ENCODE results near the gene SHROOM1.

Gene SHROOM1

GRCh38 chr5:132800545-132800944 lies 29.9 kb downstream of the SHROOM1 start:
- TF ChIP-seq YY1 (IDR thresholded peaks at IDR 0.05; ENCODE audit: low read depth) (no peak), TCF12 (IDR thresholded peaks at IDR 0.05; ENCODE audit: low read depth) (no peak), ZBTB7A (IDR thresholded peaks at IDR 0.05; ENCODE audit: low read depth) (no peak), EGR1 (IDR thresholded peaks at IDR 0.05) (no peak), MAX (IDR thresholded peaks at IDR 0.05) (no peak), TEAD4 (IDR thresholded peaks at IDR 0.05) (no peak), USF1 (IDR thresholded peaks at IDR 0.05) (no peak), CREB1 (IDR thresholded peaks at IDR 0.05; ENCODE audit: low read depth) (no peak), RAD21 (IDR thresholded peaks at IDR 0.05; ENCODE audit: low read depth) (no peak)

- TF ChIP-seq YY1 (IDR thresholded peaks at IDR 0.05; ENCODE audit: low read depth) (no peak), TEAD4 (IDR thresholded peaks at IDR 0.05) (no peak), TAF1 (IDR thresholded peaks at IDR 0.05; ENCODE audit: low read depth) (no peak), CEBPB (IDR thresholded peaks at IDR 0.05) (no peak), EP300 (IDR thresholded peaks at IDR 0.05; ENCODE audit: borderline replicate concordance) (no peak), ZBTB7A (IDR thresholded peaks at IDR 0.05; ENCODE audit: low read depth) (no peak), FOXM1 (IDR thresholded peaks at IDR 0.05; ENCODE audit: borderline replicate concordance, low read depth) (no peak), RAD21 (IDR thresholded peaks at IDR 0.05; ENCODE audit: low read depth) (no peak), CREB1 (IDR thresholded peaks at IDR 0.05; ENCODE audit: low read depth) (no peak), NFIC (IDR thresholded peaks at IDR 0.05) (no peak), TCF12 (IDR thresholded peaks at IDR 0.05; ENCODE audit: low read depth) (no peak), REST (IDR thresholded peaks at IDR 0.05; ENCODE audit: low read depth) (no peak), MAX (IDR thresholded peaks at IDR 0.05) (no peak), EGR1 (IDR thresholded peaks at IDR 0.05) (no peak), USF1 (IDR thresholded peaks at IDR 0.05) (no peak)
Measured at GRCh38 chr5:132799392-132799791, 31.1 kb downstream of the SHROOM1 start.

GRCh38 chr5:132797651-132798050 lies 32.8 kb downstream of the SHROOM1 start:
- TF ChIP-seq NFIC (IDR thresholded peaks at IDR 0.05) (no peak), EGR1 (IDR thresholded peaks at IDR 0.05) (no peak), CEBPB (IDR thresholded peaks at IDR 0.05) (no peak), ZBTB7A (IDR thresholded peaks at IDR 0.05; ENCODE audit: low read depth) (no peak), FOXM1 (IDR thresholded peaks at IDR 0.05; ENCODE audit: borderline replicate concordance, low read depth) (no peak), CREB1 (IDR thresholded peaks at IDR 0.05; ENCODE audit: low read depth) (no peak), TEAD4 (IDR thresholded peaks at IDR 0.05) (no peak), EP300 (IDR thresholded peaks at IDR 0.05; ENCODE audit: borderline replicate concordance) (no peak), RAD21 (IDR thresholded peaks at IDR 0.05; ENCODE audit: low read depth) (no peak), YY1 (IDR thresholded peaks at IDR 0.05; ENCODE audit: low read depth) (no peak), USF1 (IDR thresholded peaks at IDR 0.05) (no peak), TCF12 (IDR thresholded peaks at IDR 0.05; ENCODE audit: low read depth) (no peak), REST (IDR thresholded peaks at IDR 0.05; ENCODE audit: low read depth) (no peak), TAF1 (IDR thresholded peaks at IDR 0.05; ENCODE audit: low read depth) (no peak), MAX (IDR thresholded peaks at IDR 0.05) (no peak)

GRCh38 chr5:132791026-132791425 lies 39.4 kb downstream of the SHROOM1 start:
- TF ChIP-seq USF1 (IDR thresholded peaks at IDR 0.05) (no peak), EP300 (IDR thresholded peaks at IDR 0.05; ENCODE audit: borderline replicate concordance) (no peak), TEAD4 (IDR thresholded peaks at IDR 0.05) (no peak)

- TF ChIP-seq REST (IDR thresholded peaks at IDR 0.05; ENCODE audit: low read depth): no peak
- TF ChIP-seq TCF12 (IDR thresholded peaks at IDR 0.05; ENCODE audit: low read depth): no peak
- TF ChIP-seq USF1 (IDR thresholded peaks at IDR 0.05): no peak
- TF ChIP-seq CEBPB (IDR thresholded peaks at IDR 0.05): no peak
- TF ChIP-seq EP300 (IDR thresholded peaks at IDR 0.05; ENCODE audit: borderline replicate concordance): no peak
- no peak for TF ChIP-seq NFIC (IDR thresholded peaks at IDR 0.05)
- no peak for TF ChIP-seq FOXM1 (IDR thresholded peaks at IDR 0.05; ENCODE audit: borderline replicate concordance, low read depth)
- TF ChIP-seq MAX (IDR thresholded peaks at IDR 0.05): no peak
Measured at GRCh38 chr5:132790201-132790865, 40.1 kb downstream of the SHROOM1 start.

Measured in Ishikawa (cell line).